ENCODE measurements around the gene KCNMA1.

The KCNMA1 gene

DNA sequence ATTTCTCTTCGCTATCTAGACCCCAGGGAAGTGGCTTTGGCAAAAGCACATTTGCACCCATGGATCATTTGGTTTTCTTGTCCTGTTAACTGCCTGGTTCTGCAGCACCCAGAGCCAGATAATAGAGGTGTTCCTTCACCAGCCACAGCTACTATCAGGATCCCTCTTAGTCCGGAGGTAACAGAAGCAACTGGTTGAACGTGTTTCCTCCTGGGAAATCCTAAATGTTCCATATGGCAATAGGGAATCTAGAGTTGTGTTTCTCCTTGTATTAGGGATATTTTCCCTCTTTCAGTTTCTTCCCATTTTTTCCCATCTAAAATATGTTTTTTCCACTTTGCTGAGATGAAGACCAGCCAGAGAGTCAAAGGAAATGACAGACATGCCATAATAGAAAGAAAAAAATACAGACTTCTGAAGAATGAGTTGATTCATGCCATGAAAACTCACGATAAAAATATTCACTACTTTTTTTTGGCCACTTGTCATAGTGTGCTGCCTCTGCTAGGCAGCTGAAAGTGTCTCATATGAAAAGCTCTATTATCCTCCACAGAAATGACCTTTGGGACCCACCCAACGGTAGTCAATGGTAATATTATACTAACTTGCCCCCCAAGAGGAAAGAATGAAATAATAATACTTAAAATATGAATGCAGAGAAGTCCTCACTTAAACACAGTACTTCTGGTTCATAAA lies 472.8 kb downstream of the KCNMA1 start:
- no peak for DNase-seq

GRCh38 chr10:77163670-77164348 lies 473.8 kb downstream of the KCNMA1 start:
- DNase-seq, result no peak

DNA sequence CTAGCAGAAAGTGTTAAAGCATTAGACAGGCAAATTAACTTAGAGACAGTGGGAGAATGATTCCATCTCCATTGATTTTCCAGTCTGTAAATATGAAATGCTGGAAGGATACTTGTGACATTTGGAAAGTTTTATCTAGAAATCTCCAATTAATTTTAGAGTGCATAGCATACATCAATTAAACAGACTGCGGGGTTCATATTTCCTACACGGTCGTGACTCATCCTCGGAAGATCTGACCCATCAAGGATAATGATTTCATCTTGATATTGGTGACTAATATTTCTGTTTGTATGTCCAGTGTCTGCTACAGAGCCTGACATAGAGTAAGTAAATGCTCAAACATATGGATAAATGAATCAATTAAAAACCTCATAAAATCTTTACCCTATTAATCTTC lies 474.9 kb downstream of the KCNMA1 start:
- no peak for DNase-seq

GRCh38 chr10:77160679-77161078 lies 476.9 kb downstream of the KCNMA1 start:
- DNase-seq, result no peak

GRCh38 chr10:77159538-77160110 lies 478.0 kb downstream of the KCNMA1 start:
- no peak for DNase-seq

DNA sequence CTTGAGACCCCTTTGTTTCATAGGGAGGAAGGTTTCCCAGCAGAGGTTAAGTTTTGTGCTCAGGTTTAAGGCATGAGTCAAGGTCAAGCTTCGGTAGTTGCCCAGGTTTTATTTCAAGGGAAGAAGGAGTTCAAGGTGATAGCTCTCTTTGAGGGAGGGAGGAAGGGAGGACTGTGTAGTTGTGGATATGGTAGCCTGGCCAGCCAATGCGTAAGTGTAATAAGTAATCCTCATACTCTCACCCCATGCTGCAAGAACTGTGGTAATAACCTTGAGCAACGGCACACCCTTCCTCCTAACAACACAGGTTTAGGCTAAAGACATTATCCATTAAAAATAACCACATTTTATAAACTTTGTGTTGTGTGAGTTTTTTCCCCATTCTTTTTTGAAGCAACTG lies 478.9 kb downstream of the KCNMA1 start:
- DNase-seq, result no peak

GRCh38 chr10:77157248-77158019 lies 480.2 kb downstream of the KCNMA1 start:
- DNase-seq, result no peak

- DNase-seq, result no peak
Measured at GRCh38 chr10:77156406-77156879, 481.2 kb downstream of the KCNMA1 start.

GRCh38 chr10:77152256-77152655 lies 485.4 kb downstream of the KCNMA1 start:
- no peak for DNase-seq

- no peak for DNase-seq
Measured at GRCh38 chr10:77151408-77151807, 486.2 kb downstream of the KCNMA1 start.

DNA sequence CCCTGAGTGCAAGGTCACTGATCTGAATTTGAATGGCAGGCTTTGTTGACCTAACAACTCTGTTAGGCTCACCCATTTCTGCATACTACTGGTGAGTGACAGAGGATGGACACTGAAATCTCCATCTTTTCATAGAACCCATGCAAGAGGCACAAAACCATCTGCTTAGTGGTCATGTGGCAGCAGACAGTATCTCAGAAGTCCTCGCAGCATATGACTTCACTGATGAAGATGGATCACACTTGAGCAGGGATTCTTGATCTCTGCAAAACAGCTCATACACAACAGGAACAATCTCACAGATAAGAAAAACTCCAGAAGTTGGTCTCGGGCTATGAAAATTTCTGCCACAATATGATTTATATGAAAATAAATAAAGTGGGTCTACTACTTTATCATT lies 487.9 kb downstream of the KCNMA1 start:
- DNase-seq, result no peak

GRCh38 chr10:77149001-77149400 lies 488.6 kb downstream of the KCNMA1 start:
- DNase-seq, result no peak

DNA sequence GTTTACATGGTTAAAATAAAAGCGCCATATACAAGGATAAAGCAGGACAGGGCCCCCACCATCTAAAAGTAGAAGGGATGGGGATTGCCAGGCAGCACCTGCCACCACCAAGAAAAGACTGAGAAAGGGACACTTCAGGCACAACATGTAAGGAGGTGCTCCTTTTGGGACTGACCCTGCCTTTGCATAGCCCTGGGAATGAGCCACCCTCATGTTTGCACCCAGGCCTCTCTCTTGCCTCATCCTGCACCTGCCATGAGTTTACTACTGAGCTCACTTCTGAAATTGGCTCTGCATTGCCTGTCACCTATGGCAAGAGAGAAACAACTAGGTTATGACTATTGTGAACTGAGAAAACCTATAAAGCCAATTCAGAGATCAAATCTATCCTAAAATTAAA lies 489.7 kb downstream of the KCNMA1 start:
- DNase-seq, result no peak

GRCh38 chr10:77146712-77147336 lies 490.8 kb downstream of the KCNMA1 start:
- DNase-seq, result no peak

GRCh38 chr10:77144656-77145055 lies 493.0 kb downstream of the KCNMA1 start:
- no peak for DNase-seq

GRCh38 chr10:77139252-77140160 lies 498.1 kb downstream of the KCNMA1 start:
- DNase-seq, result no peak

GRCh38 chr10:77138541-77138940 lies 499.1 kb downstream of the KCNMA1 start:
- DNase-seq, result no peak

DNA sequence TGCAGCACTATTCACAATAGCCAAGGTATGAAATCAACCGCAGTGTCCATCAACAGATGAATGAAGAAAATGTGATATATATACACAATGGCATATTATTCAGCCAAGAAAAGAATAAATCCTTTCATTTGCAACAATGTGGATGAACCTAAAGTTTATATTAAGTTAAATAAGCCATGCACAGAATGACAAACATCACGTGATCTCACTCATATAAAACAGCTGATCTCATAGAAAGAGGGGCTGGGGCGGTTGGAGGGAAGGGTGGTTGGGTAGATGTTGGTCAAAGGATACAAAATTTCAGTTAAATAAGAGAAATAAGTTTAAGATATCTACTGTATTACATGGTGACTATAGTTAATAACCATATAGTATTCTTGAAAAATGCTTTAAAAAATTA lies 502.1 kb downstream of the KCNMA1 start:
- no peak for DNase-seq

GRCh38 chr10:77131214-77131613 lies 506.4 kb downstream of the KCNMA1 start:
- no peak for DNase-seq

DNA sequence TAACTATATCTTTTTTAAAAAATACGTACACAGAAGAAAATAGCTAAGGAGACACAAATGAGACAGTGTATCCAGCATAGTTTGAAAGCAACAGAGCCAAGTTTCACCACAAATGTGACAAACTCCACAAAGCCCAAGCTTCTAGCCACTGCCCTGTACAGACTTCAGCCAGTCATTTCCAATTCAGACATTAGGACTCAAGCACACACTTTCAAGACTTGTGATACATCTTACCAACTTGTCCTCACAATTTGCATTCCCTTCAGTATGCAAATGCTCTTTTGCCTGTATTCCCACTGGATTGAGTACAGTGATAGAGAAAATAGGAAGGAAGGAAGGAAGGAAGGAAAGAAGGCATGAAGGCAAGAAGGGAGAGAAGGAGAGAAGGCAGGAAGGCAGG lies 510.4 kb downstream of the KCNMA1 start:
- DNase-seq, result no peak

GRCh38 chr10:77125231-77125630 lies 512.4 kb downstream of the KCNMA1 start:
- no peak for DNase-seq

GRCh38 chr10:77123330-77123729 lies 514.3 kb downstream of the KCNMA1 start:
- no peak for DNase-seq
